Suprapubic skin (tissue), 4 donors: ENCODE measurements around the gene SNRNP27. TPM values are rescaled to one million over a fixed set of nuclear protein-coding genes. Genes with fewer than 3 reads are reported as not detected.
"Not testable (repeated sequence)": the region's sequence is repeated elsewhere in the genome, so short reads cannot be mapped to it uniquely, and the experiment has no call there.

Experiments
- DNase-seq, 2 donors: peaks; one replicate each; pipeline ENCODE4 v3.0.0-alpha.2; 2019; ENCODE audit warnings: low spot score in 2 of 2
- H3K27ac ChIP-seq: fragments of 200-600 bp; sonication (generic); one replicate; pipeline ENCODE4 v1.5.1; 2019
- H3K27me3 ChIP-seq: fragments of 200-600 bp; sonication (generic); one replicate; pipeline ENCODE4 v1.5.1; 2019
- H3K36me3 ChIP-seq: fragments of 200-600 bp; sonication (generic); one replicate; pipeline ENCODE4 v1.5.1; 2019
- H3K4me1 ChIP-seq: fragments of 200-600 bp; sonication (generic); one replicate; pipeline ENCODE4 v1.5.1; 2019
- H3K4me3 ChIP-seq: fragments of 200-600 bp; sonication (generic); one replicate; pipeline ENCODE4 v1.5.1; 2019; ENCODE audit warnings: mild to moderate bottlenecking
- H3K9me3 ChIP-seq: fragments of 200-600 bp; sonication (generic); one replicate; pipeline ENCODE4 v1.5.1; 2019
- CTCF ChIP-seq, 2 donors: fragments of 200-600 bp in 1 of 2; fragments of 450-650 bp in 1 of 2; sonication (generic) in 1 of 2; IDR thresholded peaks; one replicate each; pipeline ENCODE4 v1.5.1; 2016 to 2019; ENCODE audit warnings: antibody characterized with exemption in 2 of 2, mild to moderate bottlenecking in 1 of 2, moderate library complexity in 1 of 2
- EP300 ChIP-seq: sonication (generic); formaldehyde crosslinking; IDR thresholded peaks from one replicate; pipeline ENCODE4 v1.6.1; 2017; ENCODE audit warnings: antibody characterized with exemption
- POLR2A ChIP-seq, 2 donors: fragments of 450-650 bp; IDR thresholded peaks; one replicate each; pipeline ENCODE4 v1.6.1; 2017; ENCODE audit warnings: antibody characterized with exemption in 2 of 2, mild to moderate bottlenecking in 2 of 2, moderate library complexity in 2 of 2
- POLR2AphosphoS5 ChIP-seq, 3 donors: sonication (generic); formaldehyde crosslinking; IDR thresholded peaks; one replicate each; pipeline ENCODE4 v1.6.1; 2017; ENCODE audit warnings: antibody characterized with exemption in 3 of 3
- WGBS: methylation state at CpG from one replicate; pipeline ENCODE4 v1.1.5; 2018; 5-methylcytosine and 5-hydroxymethylcytosine counted together
- total RNA-seq, 4 donors: library from RNA; depleted of rRNA; stranded (reverse); fragments of >200 nt; gene quantifications; one replicate each; pipeline ENCODE4 v1.1.0, GENCODE V29; 2016

SNRNP27 gene
- total RNA-seq, 4 donors from 2014 or later = 54.4 to 84.4 (median 64.4) TPM

- Histone ChIP-seq H3K27me3 (peaks cover 4% of the 10 kb centered on the region), H3K9me3 (no peaks in the 10 kb centered on the region), H3K27ac (no peak overlapping the region), H3K4me1 (peaks cover 7% of the 10 kb centered on the region), H3K4me3 (no peak overlapping the region), H3K36me3 (peaks cover 9% of the 10 kb centered on the region)
- WGBS = 95% methylated on average over 4 of the region's 4 CpGs
- TF ChIP-seq POLR2A (IDR thresholded peaks at IDR 0.05) (no peak), EP300 (no peak), CTCF (IDR thresholded peaks at IDR 0.05) (no peak), POLR2AphosphoS5 (IDR thresholded peaks at IDR 0.05) (no peak)
- no peak for DNase-seq
Observed at GRCh38 chr2:69947325-69947931, 53.7 kb downstream of the SNRNP27 start.

GRCh38 chr2:69948032-69948962 lies 54.5 kb downstream of the SNRNP27 start:
- no peak for DNase-seq
- 60% methylated on average over 22 of the region's 35 CpGs for WGBS
- no peak overlapping the region for H3K27ac ChIP-seq
- H3K36me3 ChIP-seq = peaks cover 2% of the 10 kb centered on the region
- H3K27me3 ChIP-seq = peaks cover 4% of the 10 kb centered on the region
- TF ChIP-seq EP300 (no peak), CTCF (IDR thresholded peaks at IDR 0.05) (no peak), POLR2A (IDR thresholded peaks at IDR 0.05) (no peak)
- H3K4me1 ChIP-seq = peaks cover 7% of the 10 kb centered on the region
- H3K9me3 ChIP-seq = no peaks in the 10 kb centered on the region
- no peak overlapping the region for H3K4me3 ChIP-seq

GRCh38 chr2:69948963-69949645 lies 55.3 kb downstream of the SNRNP27 start:
- WGBS = 81% methylated on average over 21 of the region's 21 CpGs
- no peak overlapping the region for H3K27ac ChIP-seq
- no peaks in the 10 kb centered on the region for H3K36me3 ChIP-seq
- no peak for DNase-seq
- H3K27me3 ChIP-seq = peaks cover 4% of the 10 kb centered on the region
- H3K4me3 ChIP-seq = no peak overlapping the region
- H3K9me3 ChIP-seq = no peaks in the 10 kb centered on the region
- TF ChIP-seq EP300 (no peak), POLR2AphosphoS5 (IDR thresholded peaks at IDR 0.05) (no peak), POLR2A (IDR thresholded peaks at IDR 0.05) (no peak), CTCF (IDR thresholded peaks at IDR 0.05) (no peak)
- peaks cover 7% of the 10 kb centered on the region for H3K4me1 ChIP-seq

GRCh38 chr2:69950241-69950640 lies 56.5 kb downstream of the SNRNP27 start:
- H3K4me3 ChIP-seq = no peak overlapping the region
- no peaks in the 10 kb centered on the region for H3K36me3 ChIP-seq
- WGBS = 76% methylated on average over 5 of the region's 5 CpGs
- H3K9me3 ChIP-seq = no peaks in the 10 kb centered on the region
- TF ChIP-seq CTCF (IDR thresholded peaks at IDR 0.05) (no peak), POLR2A (IDR thresholded peaks at IDR 0.05) (no peak), POLR2AphosphoS5 (IDR thresholded peaks at IDR 0.05) (no peak), EP300 (no peak)
- no peak overlapping the region for H3K27ac ChIP-seq
- peaks cover 7% of the 10 kb centered on the region for H3K4me1 ChIP-seq
- DNase-seq = no peak
- H3K27me3 ChIP-seq = peaks cover 4% of the 10 kb centered on the region

GRCh38 chr2:69950671-69951070 lies 56.9 kb downstream of the SNRNP27 start:
- H3K27me3 ChIP-seq, H3K9me3 ChIP-seq, DNase-seq, H3K4me1 ChIP-seq, H3K36me3 ChIP-seq, H3K4me3 ChIP-seq, H3K27ac ChIP-seq: not testable (repeated sequence)
- WGBS = 93% methylated on average over 3 of the region's 3 CpGs
